Activated B cell treated with CpG ODN at 0.5 μM for 24 hours (primary cell): ENCODE results near the gene SH3RF3. TPM values are rescaled to one million over a fixed set of nuclear protein-coding genes. Genes with fewer than 3 reads are reported as not detected.

ENCODE experiments used
- ATAC-seq: fragments of 200-7000 bp; cut with Tn5 transposase; one replicate; pipeline ENCODE4 v1.10.0; 2021; ENCODE audit warnings: low read depth, mild to moderate bottlenecking, moderate library complexity
- CTCF ChIA-PET: fragments of 350-600 bp; sonication (Branson Sonifier 250); formaldehyde crosslinking; loops from one replicate; lab custom pipeline; 2021; ENCODE audit warnings: antibody characterized with exemption; lab: Charles Lee
- POLR2A ChIA-PET: fragments of 350-600 bp; sonication (Branson Sonifier 250); formaldehyde crosslinking; loops from one replicate; lab custom pipeline; 2021; ENCODE audit warnings: antibody characterized with exemption; lab: Charles Lee
- DNase-seq: peaks from one replicate; pipeline ENCODE4 v3.0.0; 2022
- H3K27ac Mint-ChIP-seq: one replicate; pipeline ENCODE4 v1.8.0; 2020; ENCODE audit warnings: mixed read lengths
- H3K27me3 Mint-ChIP-seq: one replicate; pipeline ENCODE4 v1.8.0; 2021; ENCODE audit warnings: mixed read lengths
- H3K36me3 Mint-ChIP-seq: one replicate; pipeline ENCODE4 v1.8.0; 2021; ENCODE audit warnings: low read depth, mixed read lengths
- H3K4me1 Mint-ChIP-seq: one replicate; pipeline ENCODE4 v1.8.0; 2021; ENCODE audit warnings: mixed read lengths
- H3K4me3 Mint-ChIP-seq: one replicate; pipeline ENCODE4 v1.8.0; 2020; ENCODE audit warnings: mild to moderate bottlenecking, mixed read lengths
- H3K9me3 Mint-ChIP-seq: one replicate; pipeline ENCODE4 v1.8.0; 2020; ENCODE audit warnings: mixed read lengths
- intact Hi-C: fragments of 100-400 bp; cut with micrococcal nuclease; formaldehyde crosslinking; loops from one replicate; pipeline ENCODE4 v1.15.1; 2024
- total RNA-seq: library from RNA; stranded (reverse); gene quantifications from 2 replicates; pipeline ENCODE4 v1.2.3, GENCODE V29; 2022
- TF ChIP-seq, protein P1 (sequence below): fragments of 200-600 bp; IDR thresholded peaks from one replicate; pipeline ENCODE4 v1.8.0; 2022; ENCODE audit warnings: antibody characterized with exemption, mild to moderate bottlenecking

The SH3RF3 gene
- total RNA-seq, 1 donor from 2014 or later: 0.09 TPM

DNA sequence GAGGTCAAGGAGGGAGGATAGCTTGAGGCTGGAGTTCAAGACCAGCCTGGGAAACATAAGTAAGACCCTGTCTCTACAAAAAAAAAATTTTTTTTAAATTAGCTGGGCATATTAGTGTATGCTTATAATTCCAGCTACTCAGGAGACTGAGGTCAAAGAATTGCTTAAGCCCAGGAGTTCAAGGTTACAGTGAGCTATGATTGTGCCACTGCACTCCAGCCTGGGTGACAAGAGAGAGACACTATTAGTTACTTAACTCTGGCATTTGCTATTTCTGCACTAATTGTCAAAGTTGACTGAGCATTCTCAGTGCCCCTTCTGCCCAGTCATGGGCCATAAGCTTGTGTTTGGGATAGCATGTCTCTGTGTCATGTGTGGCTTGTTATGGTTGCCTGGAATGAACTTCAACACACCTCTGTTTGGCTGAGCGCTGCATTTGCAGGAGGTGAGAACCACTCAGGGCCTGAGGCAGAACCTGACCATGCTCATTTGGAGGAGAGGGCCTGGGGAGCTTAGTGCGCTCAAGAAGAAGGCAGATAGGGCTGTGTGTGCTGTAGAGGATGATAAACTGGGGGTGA is 77.7 kb downstream of the SH3RF3 start:
- Mint-ChIP-seq H3K4me1 (peaks cover 14% of the 10 kb centered on the region), H3K27ac (no peak overlapping the region), H3K4me3 (no peak overlapping the region), H3K27me3 (no peaks in the 10 kb centered on the region), H3K36me3 (no peaks in the 10 kb centered on the region), H3K9me3 (no peaks in the 10 kb centered on the region)
- intact Hi-C loops: no loop called here
- TF ChIP-seq, protein P1, sequence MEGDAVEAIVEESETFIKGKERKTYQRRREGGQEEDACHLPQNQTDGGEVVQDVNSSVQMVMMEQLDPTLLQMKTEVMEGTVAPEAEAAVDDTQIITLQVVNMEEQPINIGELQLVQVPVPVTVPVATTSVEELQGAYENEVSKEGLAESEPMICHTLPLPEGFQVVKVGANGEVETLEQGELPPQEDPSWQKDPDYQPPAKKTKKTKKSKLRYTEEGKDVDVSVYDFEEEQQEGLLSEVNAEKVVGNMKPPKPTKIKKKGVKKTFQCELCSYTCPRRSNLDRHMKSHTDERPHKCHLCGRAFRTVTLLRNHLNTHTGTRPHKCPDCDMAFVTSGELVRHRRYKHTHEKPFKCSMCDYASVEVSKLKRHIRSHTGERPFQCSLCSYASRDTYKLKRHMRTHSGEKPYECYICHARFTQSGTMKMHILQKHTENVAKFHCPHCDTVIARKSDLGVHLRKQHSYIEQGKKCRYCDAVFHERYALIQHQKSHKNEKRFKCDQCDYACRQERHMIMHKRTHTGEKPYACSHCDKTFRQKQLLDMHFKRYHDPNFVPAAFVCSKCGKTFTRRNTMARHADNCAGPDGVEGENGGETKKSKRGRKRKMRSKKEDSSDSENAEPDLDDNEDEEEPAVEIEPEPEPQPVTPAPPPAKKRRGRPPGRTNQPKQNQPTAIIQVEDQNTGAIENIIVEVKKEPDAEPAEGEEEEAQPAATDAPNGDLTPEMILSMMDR: no peak
- DNase-seq: no peak
- ChIA-PET CTCF (no interaction called here), POLR2A (no interaction called here)
- no peak for ATAC-seq

DNA sequence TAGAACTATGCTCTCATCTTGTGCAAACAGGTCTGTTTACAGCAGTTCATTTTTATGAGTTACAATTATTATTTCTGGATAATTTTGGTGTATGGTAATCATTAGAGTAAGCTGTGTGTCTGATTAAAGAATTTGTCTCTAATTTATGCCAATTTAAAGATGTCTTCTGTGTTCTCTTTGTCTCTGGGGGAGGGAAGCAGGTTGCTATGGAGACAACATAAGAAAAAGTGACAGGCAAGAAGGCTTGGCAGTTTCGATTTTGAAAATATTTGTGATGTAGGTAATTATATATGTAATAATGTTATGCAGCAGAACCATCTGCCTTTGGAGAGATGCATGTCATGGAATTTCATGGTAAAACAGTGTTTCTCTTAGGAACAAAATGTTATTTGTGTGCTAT is 78.2 kb downstream of the SH3RF3 start:
- TF ChIP-seq, protein P1: no peak
- no peak overlapping the region for H3K4me3 Mint-ChIP-seq
- no peaks in the 10 kb centered on the region for H3K9me3 Mint-ChIP-seq
- CTCF ChIA-PET: no interaction called here
- intact Hi-C loops: no loop called here
- no peaks in the 10 kb centered on the region for H3K36me3 Mint-ChIP-seq
- POLR2A ChIA-PET: no interaction called here
- H3K27me3 Mint-ChIP-seq: no peaks in the 10 kb centered on the region
- ATAC-seq (no peak), DNase-seq (no peak)
- H3K27ac Mint-ChIP-seq: no peak overlapping the region
- H3K4me1 Mint-ChIP-seq: peaks cover 18% of the 10 kb centered on the region

GRCh38 chr2:109208071-109208950 is 79.3 kb downstream of the SH3RF3 start:
- intact Hi-C loops: no loop called here
- Mint-ChIP-seq H3K4me1 (peaks cover 28% of the 10 kb centered on the region), H3K27me3 (no peaks in the 10 kb centered on the region), H3K27ac (no peak overlapping the region), H3K9me3 (no peaks in the 10 kb centered on the region), H3K4me3 (no peak overlapping the region), H3K36me3 (no peaks in the 10 kb centered on the region)
- POLR2A ChIA-PET: no interaction called here
- no peak for ATAC-seq
- no peak for DNase-seq
- CTCF ChIA-PET: no interaction called here
- TF ChIP-seq, protein P1: no peak

DNA sequence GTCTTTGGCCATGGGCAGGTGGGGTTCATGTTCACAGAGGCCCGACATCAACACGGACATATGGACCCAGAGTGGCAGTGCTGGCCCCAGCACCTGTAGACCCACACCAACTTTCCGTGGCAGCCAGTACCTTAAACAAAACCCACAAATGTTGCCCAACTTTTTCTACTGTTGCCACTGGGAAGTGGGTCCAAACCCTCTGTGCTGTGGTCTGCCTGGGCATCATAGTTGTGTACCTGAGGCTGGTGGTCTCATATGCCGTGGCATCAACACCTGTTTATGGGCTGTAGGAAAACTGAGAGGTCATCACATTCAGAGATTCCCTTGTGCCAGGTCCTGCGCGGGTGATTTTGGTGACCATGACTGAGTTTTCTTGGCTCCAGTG is 79.9 kb downstream of the SH3RF3 start:
- TF ChIP-seq, protein P1: no peak
- CTCF ChIA-PET: no interaction called here
- no peak overlapping the region for H3K4me3 Mint-ChIP-seq
- H3K4me1 Mint-ChIP-seq: peaks cover 34% of the 10 kb centered on the region
- no peak for ATAC-seq
- no peak for DNase-seq
- intact Hi-C loops: no loop called here
- no peak overlapping the region for H3K27ac Mint-ChIP-seq
- no peaks in the 10 kb centered on the region for H3K27me3 Mint-ChIP-seq
- H3K36me3 Mint-ChIP-seq: no peaks in the 10 kb centered on the region
- H3K9me3 Mint-ChIP-seq: no peaks in the 10 kb centered on the region
- POLR2A ChIA-PET: no interaction called here

DNA sequence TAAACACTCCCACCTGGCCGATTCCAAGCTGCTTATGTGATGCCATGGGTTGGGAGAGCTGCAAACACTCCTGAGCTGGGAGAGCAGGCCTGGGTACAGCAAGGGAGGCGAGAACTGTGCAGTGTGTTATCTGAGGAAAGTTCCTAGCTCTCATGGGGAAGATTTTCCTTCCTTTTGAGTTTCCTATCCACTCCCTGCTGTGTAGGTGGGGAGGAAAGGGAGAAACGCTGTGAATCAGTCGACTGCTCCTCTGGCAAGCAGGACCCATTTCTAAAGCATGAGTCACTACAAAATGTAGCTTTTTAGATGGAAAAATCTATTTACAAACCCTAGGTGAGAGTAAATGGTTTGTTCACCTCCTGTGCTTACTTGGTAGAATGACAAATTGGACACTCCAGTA is 80.4 kb downstream of the SH3RF3 start:
- no peaks in the 10 kb centered on the region for H3K36me3 Mint-ChIP-seq
- ChIA-PET POLR2A (no interaction called here), CTCF (no interaction called here)
- no peak for DNase-seq
- no peak for ATAC-seq
- TF ChIP-seq, protein P1: no peak
- no peaks in the 10 kb centered on the region for H3K9me3 Mint-ChIP-seq
- peaks cover 39% of the 10 kb centered on the region for H3K4me1 Mint-ChIP-seq
- no peak overlapping the region for H3K27ac Mint-ChIP-seq
- H3K4me3 Mint-ChIP-seq: no peak overlapping the region
- H3K27me3 Mint-ChIP-seq: peaks cover 4% of the 10 kb centered on the region
- intact Hi-C loops: no loop called here
